CD14-positive monocyte (primary cell): ENCODE measurements around the gene ANKRD30A. TPM values are rescaled to one million over a fixed set of nuclear protein-coding genes. Genes with fewer than 3 reads are reported as not detected.
"Not testable (repeated sequence)": the region's sequence is repeated elsewhere in the genome, so short reads cannot be mapped to it uniquely, and the experiment has no call there.

ENCODE experiments used
- DNase-seq, 3 donors: peaks; one replicate each; pipeline ENCODE4 v3.0.0-alpha.2; 2011 to 2022
- H2AFZ ChIP-seq: 2 replicates; pipeline ENCODE4 v1.6.0; 2012; ENCODE audit warnings: mild to moderate bottlenecking, low read depth, low read length, inconsistent platforms; ENCODE audit not compliant: insufficient read depth, poor library complexity, severe bottlenecking
- H3K27ac ChIP-seq, 2 donors: 1 replicate in 1 of 2; 2 replicates in 1 of 2; pipeline ENCODE4 v1.5.1; 2012 to 2013; ENCODE audit warnings: low read length in 2 of 2, control low read depth in 1 of 2, inconsistent platforms in 1 of 2, low read depth in 1 of 2, mild to moderate bottlenecking in 1 of 2
- H3K27me3 ChIP-seq, 2 donors: one replicate each; pipeline versions ENCODE4 v1.6.0 to v1.6.1; 2011 to 2013; ENCODE audit warnings: low read length in 2 of 2; ENCODE audit not compliant: control insufficient read depth in 2 of 2, insufficient read depth in 2 of 2
- H3K36me3 ChIP-seq, 2 donors: replicated peaks in 1 of 2; 1 replicate in 1 of 2; 2 replicates in 1 of 2; pipeline versions ENCODE4 v1.5.1 to v1.6.1; 2012 to 2013; ENCODE audit warnings: low read length in 2 of 2, control low read depth in 1 of 2, inconsistent platforms in 1 of 2, mild to moderate bottlenecking in 1 of 2; ENCODE audit not compliant: insufficient read depth in 2 of 2, control insufficient read depth in 1 of 2
- H3K4me1 ChIP-seq, 2 donors: 1 replicate in 1 of 2; 2 replicates in 1 of 2; pipeline versions ENCODE4 v1.5.1 to v1.6.1; 2012 to 2013; ENCODE audit warnings: low read length in 2 of 2, control low read depth in 1 of 2, inconsistent platforms in 1 of 2, mild to moderate bottlenecking in 1 of 2, moderate library complexity in 1 of 2; ENCODE audit not compliant: insufficient read depth in 2 of 2, control insufficient read depth in 1 of 2
- H3K4me2 ChIP-seq: replicated peaks from 2 replicates; pipeline ENCODE3; 2012; ENCODE audit warnings: low read length, moderate library complexity, mild to moderate bottlenecking; ENCODE audit not compliant: poor library complexity, severe bottlenecking; ENCODE audit errors: extremely low read depth
- H3K4me3 ChIP-seq, 3 experiments: fragments of 200-600 bp in 1 of 3; sonication (generic) in 1 of 3; replicated peaks in 1 of 3; 1 replicate in 2 of 3; 2 replicates in 1 of 3; pipeline ENCODE4 v1.5.1; 2011 to 2013; ENCODE audit warnings: low read length in 3 of 3, mild to moderate bottlenecking in 3 of 3, control low read depth in 2 of 3, low read depth in 2 of 3, inconsistent platforms in 1 of 3, moderate library complexity in 1 of 3
- H3K79me2 ChIP-seq: 2 replicates; pipeline ENCODE4 v1.6.0; 2012; ENCODE audit warnings: mild to moderate bottlenecking, control low read depth, inconsistent platforms, low read length, moderate library complexity; ENCODE audit not compliant: insufficient read depth
- H3K9ac ChIP-seq: 2 replicates; pipeline ENCODE4 v1.6.0; 2017; ENCODE audit warnings: low read length, mild to moderate bottlenecking; ENCODE audit not compliant: insufficient read depth, poor library complexity, severe bottlenecking
- H3K9me3 ChIP-seq, 2 donors: replicated peaks in 1 of 2; 1 replicate in 1 of 2; 2 replicates in 1 of 2; pipeline versions ENCODE4 v1.5.1 to v1.6.1; 2012 to 2013; ENCODE audit warnings: low read length in 2 of 2, control low read depth in 1 of 2; ENCODE audit not compliant: control insufficient read depth in 1 of 2, insufficient read depth in 1 of 2
- H4K20me1 ChIP-seq: 2 replicates; pipeline ENCODE4 v1.6.0; 2012; ENCODE audit warnings: mild to moderate bottlenecking, low read length, control low read depth, moderate library complexity; ENCODE audit not compliant: insufficient read depth
- H3K27ac Mint-ChIP-seq, 7 donors: one replicate each; pipeline ENCODE4 v1.8.0; 2020; ENCODE audit warnings: mild to moderate bottlenecking in 7 of 7, mixed read lengths in 7 of 7, moderate library complexity in 6 of 7, inconsistent platforms in 2 of 7
- H3K27me3 Mint-ChIP-seq, 3 donors: one replicate each; pipeline ENCODE4 v1.8.0; 2021 to 2022; ENCODE audit warnings: low read depth in 3 of 3, mild to moderate bottlenecking in 3 of 3, mixed read lengths in 3 of 3, moderate library complexity in 3 of 3, inconsistent platforms in 1 of 3
- H3K36me3 Mint-ChIP-seq, 2 donors: one replicate each; pipeline ENCODE4 v1.8.0; 2020; ENCODE audit warnings: mixed read lengths in 2 of 2, inconsistent platforms in 1 of 2, mild to moderate bottlenecking in 1 of 2
- H3K4me1 Mint-ChIP-seq: one replicate; pipeline ENCODE4 v1.8.0; 2020; ENCODE audit warnings: mild to moderate bottlenecking, mixed read lengths
- H3K4me3 Mint-ChIP-seq, 2 donors: one replicate each; pipeline ENCODE4 v1.8.0; 2020; ENCODE audit warnings: mild to moderate bottlenecking in 2 of 2, mixed read lengths in 2 of 2, moderate library complexity in 1 of 2
- H3K9me3 Mint-ChIP-seq, 7 donors: one replicate each; pipeline ENCODE4 v1.8.0; 2020 to 2022; ENCODE audit warnings: mixed read lengths in 7 of 7, mild to moderate bottlenecking in 6 of 7, moderate library complexity in 6 of 7, inconsistent platforms in 2 of 7
- CTCF ChIP-seq: fragments of 200-600 bp; IDR thresholded peaks from one replicate; pipeline ENCODE4 v1.8.0; 2022; ENCODE audit warnings: antibody characterized with exemption, mild to moderate bottlenecking
- WGBS: methylation state at CpG from one replicate; pipeline ENCODE4 v1.1.5; 2013; ENCODE audit warnings: missing lambda C conversion rate; ENCODE audit not compliant: insufficient coverage; 5-methylcytosine and 5-hydroxymethylcytosine counted together
- intact Hi-C, 2 donors: fragments of 100-400 bp; cut with micrococcal nuclease; formaldehyde crosslinking; loops; one replicate each; pipeline versions ENCODE4 v1.15.0 to v1.15.1; 2023
- polyA plus RNA-seq, 3 donors: library from polyadenylated mRNA; depleted of rRNA in 1 of 3; unstranded in 2 of 3; stranded (reverse) in 1 of 3; fragments of 300-500 nt in 2 of 3; fragments of >200 nt in 1 of 3; fragmentation: Illumina TruSeq in 2 of 3; gene quantifications; 1 replicate in 2 of 3; 2 replicates in 1 of 3; pipeline ENCODE4 v1.2.3, GENCODE V29; 2012 to 2021

The ANKRD30A gene
- polyA plus RNA-seq, 3 donors = not detected

DNA sequence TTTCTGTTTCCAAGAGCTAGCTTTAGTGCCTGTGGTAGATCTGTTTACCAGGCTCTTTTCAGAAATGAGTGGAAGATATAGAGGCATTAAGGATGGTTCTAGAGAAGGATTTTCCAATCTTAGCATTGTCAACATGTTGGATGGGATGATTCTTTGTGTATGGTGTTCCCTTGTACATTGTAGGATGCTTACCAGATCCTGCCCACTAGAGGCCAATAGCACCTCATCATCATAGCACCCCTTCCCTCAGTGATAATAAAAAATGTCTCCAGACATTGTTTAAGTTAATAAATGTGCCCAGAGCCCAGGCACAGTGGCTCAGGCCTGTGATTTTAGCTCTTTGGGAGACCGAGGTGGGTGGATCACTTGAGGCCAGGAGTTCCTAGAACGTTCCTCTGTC lies 121.2 kb downstream of the ANKRD30A start:
- H3K27me3 ChIP-seq = no peaks in the 10 kb centered on the region
- TF ChIP-seq CTCF = no peak
- no peaks in the 10 kb centered on the region for H4K20me1 ChIP-seq
- H2AFZ ChIP-seq = no peak overlapping the region
- intact Hi-C loops = no loop called here
- Mint-ChIP-seq H3K4me1 (no peaks in the 10 kb centered on the region), H3K9me3 (peaks cover 9 to 40% (median 14%) of the 10 kb centered on the region in 7 donors), H3K27me3 (peaks cover 0 to 5% (median 0%) of the 10 kb centered on the region in 3 donors), H3K27ac (no peak overlapping the region), H3K4me3 (no peak overlapping the region), H3K36me3 (no peaks in the 10 kb centered on the region)
- no peak overlapping the region for H3K9ac ChIP-seq
- no peaks in the 10 kb centered on the region for H3K36me3 ChIP-seq
- no peaks in the 10 kb centered on the region for H3K4me1 ChIP-seq
- no peak overlapping the region for H3K4me2 ChIP-seq
- no peak overlapping the region for H3K27ac ChIP-seq
- H3K4me3 ChIP-seq = no peak overlapping the region
- H3K9me3 ChIP-seq = peaks cover 22 to 51% of the 10 kb centered on the region in 2 donors
- no peaks in the 10 kb centered on the region for H3K79me2 ChIP-seq
- no peak for DNase-seq
- 80% methylated on average over 1 of the region's 2 CpGs for WGBS

DNA sequence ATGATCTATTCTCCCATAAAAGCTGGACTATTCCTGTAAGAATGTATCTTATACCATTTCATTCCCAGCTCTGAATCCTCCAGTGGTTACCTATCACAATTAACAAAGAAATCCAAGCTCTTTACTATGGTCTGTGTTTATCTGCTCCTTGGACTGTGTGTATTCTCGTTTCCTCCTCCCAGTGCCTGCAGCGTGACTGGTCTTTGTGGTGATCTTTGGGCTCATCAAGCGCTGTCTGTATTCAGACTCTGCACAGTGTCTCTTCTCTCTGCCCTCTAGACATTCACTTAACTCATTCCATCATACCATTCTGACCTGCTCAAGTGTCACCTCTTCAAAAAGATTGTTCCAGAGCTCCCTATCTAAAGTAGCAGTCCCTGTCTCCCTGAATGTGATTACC lies 130.4 kb downstream of the ANKRD30A start:
- H2AFZ ChIP-seq, H3K27ac Mint-ChIP-seq, H3K4me2 ChIP-seq, H3K27me3 Mint-ChIP-seq, H4K20me1 ChIP-seq, H3K36me3 Mint-ChIP-seq, H3K4me3 ChIP-seq, H3K4me3 Mint-ChIP-seq, H3K36me3 ChIP-seq, DNase-seq, H3K27me3 ChIP-seq, H3K27ac ChIP-seq, H3K4me1 ChIP-seq, H3K79me2 ChIP-seq, intact Hi-C loops, H3K9ac ChIP-seq, H3K4me1 Mint-ChIP-seq: not testable (repeated sequence)
- 65% methylated on average over 3 of the region's 3 CpGs for WGBS
- peaks cover 10 to 12% of the 10 kb centered on the region in 2 donors for H3K9me3 ChIP-seq
- peaks cover 1 to 21% (median 14%) of the 10 kb centered on the region in 7 donors for H3K9me3 Mint-ChIP-seq
